ENCODE data around the gene MAPK10.

Gene MAPK10

DNA sequence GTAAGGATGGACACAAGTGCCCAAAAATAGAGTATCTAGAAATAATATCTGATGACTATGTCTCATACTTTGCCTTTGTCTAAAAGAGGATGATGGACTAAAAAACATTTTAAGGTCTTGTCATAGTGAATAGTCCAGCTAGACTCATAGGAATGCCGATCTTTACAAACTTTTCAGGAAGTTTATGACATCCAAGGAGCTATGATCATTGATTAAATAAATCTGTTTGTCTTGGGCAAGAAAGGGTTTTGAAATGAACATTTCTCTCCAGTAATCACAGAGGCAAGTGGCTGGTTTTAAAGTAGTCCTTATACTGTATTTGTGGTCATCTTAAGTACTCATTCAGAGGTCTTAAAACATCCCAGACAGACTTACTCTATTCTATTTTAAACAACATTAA, 109.8 kb downstream of the MAPK10 start:
- no peak for TF ChIP-seq CTCF (IDR thresholded peaks at IDR 0.05; ENCODE audit: control insufficient read depth, extremely low read depth, insufficient read depth)
- H3K4me3 ChIP-seq (ENCODE audit: low read depth, low read length) = no peak overlapping the region
- no peak for DNase-seq (ENCODE audit: low read depth)

GRCh38 chr4:86249074-86249473, 110.8 kb downstream of the MAPK10 start:
- H3K4me3 ChIP-seq (ENCODE audit: low read depth, low read length) = no peak overlapping the region
- no peak for DNase-seq (ENCODE audit: low read depth)
- no peak for TF ChIP-seq CTCF (IDR thresholded peaks at IDR 0.05; ENCODE audit: control insufficient read depth, extremely low read depth, insufficient read depth)

- no peak overlapping the region for H3K4me3 ChIP-seq (ENCODE audit: low read depth, low read length)
- no peak for DNase-seq (ENCODE audit: low read depth)
- TF ChIP-seq CTCF (IDR thresholded peaks at IDR 0.05; ENCODE audit: control insufficient read depth, extremely low read depth, insufficient read depth) = no peak
Observed at GRCh38 chr4:86247906-86248305, 111.9 kb downstream of the MAPK10 start.

GRCh38 chr4:86247320-86247719, 112.5 kb downstream of the MAPK10 start:
- DNase-seq (ENCODE audit: low read depth) = no peak
- TF ChIP-seq CTCF (IDR thresholded peaks at IDR 0.05; ENCODE audit: control insufficient read depth, extremely low read depth, insufficient read depth) = no peak

GRCh38 chr4:86243750-86244149, 116.1 kb downstream of the MAPK10 start:
- DNase-seq (ENCODE audit: low read depth) = no peak
- H3K4me3 ChIP-seq (ENCODE audit: low read depth, low read length) = no peak overlapping the region
- no peak for TF ChIP-seq CTCF (IDR thresholded peaks at IDR 0.05; ENCODE audit: control insufficient read depth, extremely low read depth, insufficient read depth)

More at GRCh38 chr4:86247320-86247719, 112.5 kb downstream of the MAPK10 start:
- H3K4me3 ChIP-seq (ENCODE audit: low read depth, low read length) = no peak overlapping the region

GRCh38 chr4:86242677-86243076, 117.2 kb downstream of the MAPK10 start:
- H3K4me3 ChIP-seq (ENCODE audit: low read depth, low read length) = no peak overlapping the region
- no peak for DNase-seq (ENCODE audit: low read depth)
- TF ChIP-seq CTCF (IDR thresholded peaks at IDR 0.05; ENCODE audit: control insufficient read depth, extremely low read depth, insufficient read depth) = no peak

DNA sequence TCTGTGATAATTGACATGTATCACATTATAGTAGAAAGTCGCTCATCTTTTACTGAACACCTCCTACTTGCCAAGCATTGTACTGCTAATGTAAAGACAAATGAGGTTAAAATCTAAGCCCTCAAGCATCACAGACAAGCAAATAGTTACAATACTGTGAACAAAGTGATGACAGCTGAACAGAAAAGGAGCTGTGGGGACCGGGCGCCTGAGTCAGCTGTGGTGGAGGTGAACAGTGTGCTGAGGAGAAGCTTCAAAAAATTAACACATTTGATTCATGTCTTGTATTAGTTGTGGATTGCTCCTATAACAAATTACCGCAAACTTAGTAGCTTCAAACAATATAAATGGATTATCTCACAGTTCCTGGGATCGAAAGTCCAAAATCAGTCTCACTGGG, 124.3 kb downstream of the MAPK10 start:
- TF ChIP-seq CTCF (IDR thresholded peaks at IDR 0.05; ENCODE audit: control insufficient read depth, extremely low read depth, insufficient read depth) = no peak
- no peak for DNase-seq (ENCODE audit: low read depth)

More for the DNA sequence above, 124.3 kb downstream of the MAPK10 start:
- H3K4me3 ChIP-seq (ENCODE audit: low read depth, low read length) = no peak overlapping the region

All from LNCaP clone FGC (cell line).